Ectodermal cell (in vitro differentiated cells): ENCODE results near the gene ERMN.
"Not testable (repeated sequence)": the region's sequence is repeated elsewhere in the genome, so short reads cannot be mapped to it uniquely, and the experiment has no call there.

Source experiments
- H3K27ac ChIP-seq: 2 replicates; pipeline ENCODE4 v1.7.0; 2013; ENCODE audit warnings: mild to moderate bottlenecking, low read depth, low read length; ENCODE audit not compliant: insufficient read depth, poor library complexity, severe bottlenecking
- H3K27me3 ChIP-seq: 2 replicates; pipeline ENCODE4 v1.7.0; 2013; ENCODE audit warnings: mild to moderate bottlenecking, low read length; ENCODE audit not compliant: insufficient read depth, control insufficient read depth, poor library complexity, severe bottlenecking
- H3K36me3 ChIP-seq: one replicate; pipeline ENCODE4 v1.7.0; 2013; ENCODE audit warnings: low read length; ENCODE audit not compliant: control insufficient read depth, insufficient read depth
- H3K4me1 ChIP-seq: one replicate; pipeline ENCODE4 v1.7.0; 2013; ENCODE audit warnings: low read length; ENCODE audit not compliant: control insufficient read depth, insufficient read depth
- H3K4me3 ChIP-seq: 2 replicates; pipeline ENCODE4 v1.7.0; 2013; ENCODE audit warnings: low read depth, low read length, control low read depth; ENCODE audit not compliant: insufficient read depth
- H3K9me3 ChIP-seq: 2 replicates; pipeline ENCODE4 v1.7.0; 2013; ENCODE audit warnings: mild to moderate bottlenecking, low read length, moderate library complexity; ENCODE audit not compliant: control insufficient read depth
- WGBS, 2 experiments: methylation state at CpG; one replicate each; pipeline ENCODE4 v1.1.7; 2013; ENCODE audit warnings: missing lambda C conversion rate in 2 of 2; 5-methylcytosine and 5-hydroxymethylcytosine counted together

The ERMN gene

GRCh38 chr2:157349949-157350515 lies 24.4 kb upstream of the ERMN start:
- 89 to 91% methylated on average over 1 of the region's 1 CpG for WGBS, 2 experiments
- H3K27me3 ChIP-seq = no peaks in the 10 kb centered on the region
- no peaks in the 10 kb centered on the region for H3K9me3 ChIP-seq
- no peak overlapping the region for H3K27ac ChIP-seq
- no peaks in the 10 kb centered on the region for H3K4me1 ChIP-seq
- no peak overlapping the region for H3K4me3 ChIP-seq
- H3K36me3 ChIP-seq = no peaks in the 10 kb centered on the region

GRCh38 chr2:157348291-157348921 lies 22.8 kb upstream of the ERMN start:
- Histone ChIP-seq H3K27me3 (no peaks in the 10 kb centered on the region), H3K9me3 (no peaks in the 10 kb centered on the region), H3K4me3 (no peak overlapping the region), H3K27ac (no peak overlapping the region), H3K4me1 (no peaks in the 10 kb centered on the region), H3K36me3 (no peaks in the 10 kb centered on the region)
- 88 to 93% methylated on average over 3 of the region's 3 CpGs for WGBS, 2 experiments

- WGBS, 2 experiments = 72% methylated on average over 2 of the region's 2 CpGs
- no peak overlapping the region for H3K4me3 ChIP-seq
Observed at GRCh38 chr2:157345647-157346389, 20.2 kb upstream of the ERMN start.

GRCh38 chr2:157341381-157341780 lies 15.8 kb upstream of the ERMN start:
- not testable (repeated sequence) for H3K27ac ChIP-seq, H3K9me3 ChIP-seq, H3K4me1 ChIP-seq, H3K36me3 ChIP-seq, H3K4me3 ChIP-seq, H3K27me3 ChIP-seq
- WGBS, 2 experiments = 95 to 96% methylated on average over 2 of the region's 2 CpGs

More at GRCh38 chr2:157345647-157346389, 20.2 kb upstream of the ERMN start:
- Histone ChIP-seq H3K9me3 (no peaks in the 10 kb centered on the region), H3K27ac (no peak overlapping the region), H3K27me3 (no peaks in the 10 kb centered on the region), H3K4me1 (no peaks in the 10 kb centered on the region), H3K36me3 (no peaks in the 10 kb centered on the region)

DNA sequence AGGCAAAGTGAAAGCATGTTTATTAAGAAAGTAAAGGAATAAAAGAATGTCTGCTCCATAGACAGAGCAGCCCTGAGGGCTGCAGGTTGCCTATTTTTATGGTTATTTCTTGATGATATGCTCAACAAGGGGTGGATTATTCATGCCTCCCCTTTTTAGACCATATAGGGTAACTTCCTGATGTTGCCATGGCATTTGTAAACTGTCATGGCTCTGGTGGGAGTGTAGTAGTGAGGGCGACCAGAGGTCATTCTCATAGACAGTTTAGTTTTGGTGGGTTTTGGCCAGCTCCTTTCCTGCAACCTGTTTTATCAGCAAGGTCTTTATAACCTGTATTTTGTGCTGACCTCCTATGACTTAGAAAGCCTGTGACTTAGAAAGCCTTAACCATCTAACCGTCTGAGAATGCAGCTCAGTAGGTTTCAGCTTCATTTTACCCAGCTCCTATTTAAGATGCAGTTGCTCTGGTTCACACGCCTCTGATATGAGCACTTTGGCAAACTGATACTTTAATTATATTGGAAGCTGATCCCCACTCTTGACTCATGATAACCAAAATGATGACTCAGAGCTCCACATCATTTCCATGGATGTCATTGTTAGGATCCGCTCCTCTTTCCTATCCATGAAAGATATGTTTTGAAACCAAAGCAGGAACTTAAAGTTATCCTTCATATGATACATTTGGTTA lies 14.5 kb upstream of the ERMN start:
- no peak overlapping the region for H3K4me3 ChIP-seq
- 89 to 93% methylated on average over 4 of the region's 4 CpGs for WGBS, 2 experiments
- H3K27ac ChIP-seq = no peak overlapping the region

GRCh38 chr2:157337978-157338377 lies 12.4 kb upstream of the ERMN start:
- 88 to 90% methylated on average over 3 of the region's 3 CpGs for WGBS, 2 experiments
- H3K27me3 ChIP-seq = no peaks in the 10 kb centered on the region
- no peak overlapping the region for H3K4me3 ChIP-seq
- no peaks in the 10 kb centered on the region for H3K9me3 ChIP-seq
- H3K27ac ChIP-seq = no peak overlapping the region
- no peaks in the 10 kb centered on the region for H3K36me3 ChIP-seq
- no peaks in the 10 kb centered on the region for H3K4me1 ChIP-seq

More for the DNA sequence above, 14.5 kb upstream of the ERMN start:
- Histone ChIP-seq H3K9me3 (no peaks in the 10 kb centered on the region), H3K4me1 (no peaks in the 10 kb centered on the region), H3K36me3 (no peaks in the 10 kb centered on the region), H3K27me3 (no peaks in the 10 kb centered on the region)

DNA sequence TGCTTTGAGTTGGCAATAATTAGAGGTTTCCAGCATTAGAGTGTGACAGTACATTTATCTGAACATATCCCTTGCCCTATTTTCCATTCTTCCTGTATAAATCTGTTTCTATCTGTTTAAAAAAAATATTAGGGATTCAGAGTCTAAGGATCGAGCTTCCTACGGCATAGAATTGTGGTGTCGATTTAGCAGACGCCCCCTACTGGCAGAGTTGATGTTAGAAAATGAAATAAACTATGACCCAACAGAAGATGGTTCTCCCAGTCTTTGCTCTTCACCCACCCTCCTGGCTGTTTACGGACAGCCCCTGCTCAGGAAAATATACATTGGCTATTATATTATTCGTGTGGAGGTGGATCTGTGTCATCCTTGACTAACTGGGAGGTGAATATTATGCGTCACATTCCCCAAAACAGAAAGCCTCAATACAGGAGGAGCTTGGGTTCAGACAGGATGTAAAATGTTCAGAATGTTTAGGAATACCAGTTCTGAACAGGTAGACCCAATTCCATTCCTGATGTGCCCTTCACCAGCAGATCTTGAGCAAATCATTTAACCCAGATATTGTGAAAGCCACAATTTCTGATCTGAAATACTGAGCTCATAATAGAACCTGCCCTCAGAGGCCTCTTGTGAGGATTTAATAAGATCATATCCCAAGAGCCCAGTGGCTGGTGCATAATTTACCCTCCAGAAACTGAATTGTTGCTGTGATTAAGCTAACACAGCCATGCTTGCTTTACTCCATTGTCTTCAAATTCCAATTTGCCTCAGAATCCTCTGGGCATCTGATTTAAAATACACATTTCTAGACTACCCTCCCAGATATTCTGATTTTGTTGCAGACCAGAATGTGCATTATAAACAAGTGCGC lies 10.8 kb upstream of the ERMN start:
- Histone ChIP-seq H3K9me3 (no peaks in the 10 kb centered on the region), H3K36me3 (no peaks in the 10 kb centered on the region), H3K27me3 (no peaks in the 10 kb centered on the region), H3K27ac (no peak overlapping the region), H3K4me3 (no peak overlapping the region), H3K4me1 (no peaks in the 10 kb centered on the region)
- 44 to 48% methylated on average over 7 to 8 of the region's 8 CpGs for WGBS, 2 experiments

- Histone ChIP-seq H3K27me3 (no peaks in the 10 kb centered on the region), H3K4me1 (no peaks in the 10 kb centered on the region), H3K9me3 (no peaks in the 10 kb centered on the region), H3K36me3 (no peaks in the 10 kb centered on the region), H3K4me3 (no peak overlapping the region), H3K27ac (no peak overlapping the region)
- 92 to 95% methylated on average over 3 of the region's 3 CpGs for WGBS, 2 experiments
Observed at GRCh38 chr2:157334797-157335196, 9.2 kb upstream of the ERMN start.

DNA sequence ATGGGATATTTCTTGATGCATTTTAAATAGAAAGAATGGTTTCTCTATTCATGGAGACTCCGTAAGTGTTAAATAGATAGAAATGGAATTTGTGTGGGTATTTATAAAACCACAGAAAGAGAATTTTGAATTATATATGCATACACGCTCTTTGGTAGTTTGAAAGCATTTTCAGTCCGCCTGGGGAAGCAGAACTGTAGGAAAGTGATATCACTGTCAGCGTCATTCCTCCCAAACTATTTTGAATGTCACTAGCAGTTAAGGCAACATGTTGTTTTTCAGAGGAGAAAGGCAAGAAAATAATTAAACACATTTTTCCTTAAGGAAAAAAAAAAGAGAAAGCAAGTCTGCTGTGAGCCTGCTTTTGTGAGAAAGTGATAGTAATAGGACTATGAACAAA lies 8.7 kb upstream of the ERMN start:
- WGBS, 2 experiments = 91% methylated on average over 4 of the region's 4 CpGs
- Histone ChIP-seq H3K27me3 (peaks cover 3% of the 10 kb centered on the region), H3K36me3 (no peaks in the 10 kb centered on the region), H3K9me3 (no peaks in the 10 kb centered on the region), H3K27ac (no peak overlapping the region), H3K4me1 (no peaks in the 10 kb centered on the region), H3K4me3 (no peak overlapping the region)
